Activated CD8-positive, alpha-beta memory T cell treated with anti-CD3 and anti-CD28 coated beads for 36 hours (primary cell): ENCODE data around the gene SERPINE3. TPM values are rescaled to one million over a fixed set of nuclear protein-coding genes. Genes with fewer than 3 reads are reported as not detected.

Experiments used
- CTCF ChIA-PET: fragments of 350-600 bp; sonication (Branson Sonifier 250); formaldehyde crosslinking; loops from one replicate; lab custom pipeline; 2021; ENCODE audit warnings: antibody characterized with exemption; lab: Charles Lee
- POLR2A ChIA-PET: fragments of 350-600 bp; sonication (Branson Sonifier 250); formaldehyde crosslinking; loops from one replicate; lab custom pipeline; 2021; ENCODE audit warnings: antibody characterized with exemption; lab: Charles Lee
- total RNA-seq, 2 experiments: library from RNA; stranded (reverse); gene quantifications; one replicate each; pipeline ENCODE4 v1.2.3, GENCODE V29; 2021

Gene SERPINE3
- total RNA-seq, 2 experiments from 2014 or later: not detected

- CTCF ChIA-PET: interaction anchor here (0.6 kb wide), 1 partner anchor 447 kb away, joined by 3 read pairs; no protein-coding TSS in a partner anchor
- POLR2A ChIA-PET: no interaction called here
These were observed 15.7 kb downstream of the SERPINE3 start for GRCh38 chr13:51355217-51355616.

GRCh38 chr13:51357928-51358595, 18.6 kb downstream of the SERPINE3 start:
- POLR2A ChIA-PET: no interaction called here
- CTCF ChIA-PET: no interaction called here

DNA sequence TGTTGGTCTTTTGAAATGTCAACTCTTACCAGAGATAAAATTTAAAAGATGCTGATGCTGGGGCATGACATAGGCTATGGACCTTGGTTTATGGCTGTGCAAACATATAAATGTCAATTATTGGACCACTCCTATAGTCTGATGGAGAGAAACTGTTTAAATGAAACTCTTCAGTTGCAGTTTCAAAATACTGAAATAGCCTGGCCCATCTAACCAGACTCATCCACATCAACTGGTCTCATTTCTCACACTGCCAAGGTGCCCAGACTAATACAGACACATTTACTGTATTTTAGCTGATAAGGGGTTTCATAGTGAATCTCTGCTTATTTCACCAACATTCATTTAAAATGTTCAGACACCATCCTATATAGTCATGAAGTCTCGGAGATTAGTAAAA, 19.9 kb downstream of the SERPINE3 start:
- ChIA-PET POLR2A (interaction anchor here (0.5 kb wide), 1 partner anchor 18 kb away, joined by 6 read pairs; no protein-coding TSS in a partner anchor), CTCF (no interaction called here)

- POLR2A ChIA-PET: no interaction called here
- CTCF ChIA-PET: interaction anchor here (0.8 kb wide), 1 partner anchor 9 kb away, joined by 3 read pairs; no protein-coding TSS in a partner anchor
These were observed 21.0 kb downstream of the SERPINE3 start for GRCh38 chr13:51360489-51360888.

GRCh38 chr13:51361106-51361505, 21.6 kb downstream of the SERPINE3 start:
- CTCF ChIA-PET: no interaction called here

DNA sequence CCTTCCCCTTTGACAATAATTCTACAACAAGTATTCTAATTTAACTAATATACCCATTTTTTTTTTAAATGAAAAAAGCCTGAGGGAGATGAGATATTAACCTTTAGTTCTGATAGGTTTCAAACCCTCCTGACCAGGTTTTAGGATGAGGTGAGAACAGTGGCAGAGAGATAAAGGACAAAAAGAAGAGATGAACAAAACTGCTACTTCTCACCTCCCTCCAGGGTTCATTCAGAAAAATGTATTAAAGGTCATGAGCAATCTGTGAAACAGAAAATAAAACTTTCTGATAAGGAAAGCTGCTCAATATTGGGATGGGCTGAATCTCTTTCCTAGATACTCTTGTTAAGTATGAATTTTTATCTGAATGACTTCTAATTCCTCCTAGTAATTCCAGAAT, 24.1 kb downstream of the SERPINE3 start:
- ChIA-PET POLR2A (no interaction called here), CTCF (no interaction called here)

More at GRCh38 chr13:51361106-51361505, 21.6 kb downstream of the SERPINE3 start:
- POLR2A ChIA-PET: no interaction called here

DNA sequence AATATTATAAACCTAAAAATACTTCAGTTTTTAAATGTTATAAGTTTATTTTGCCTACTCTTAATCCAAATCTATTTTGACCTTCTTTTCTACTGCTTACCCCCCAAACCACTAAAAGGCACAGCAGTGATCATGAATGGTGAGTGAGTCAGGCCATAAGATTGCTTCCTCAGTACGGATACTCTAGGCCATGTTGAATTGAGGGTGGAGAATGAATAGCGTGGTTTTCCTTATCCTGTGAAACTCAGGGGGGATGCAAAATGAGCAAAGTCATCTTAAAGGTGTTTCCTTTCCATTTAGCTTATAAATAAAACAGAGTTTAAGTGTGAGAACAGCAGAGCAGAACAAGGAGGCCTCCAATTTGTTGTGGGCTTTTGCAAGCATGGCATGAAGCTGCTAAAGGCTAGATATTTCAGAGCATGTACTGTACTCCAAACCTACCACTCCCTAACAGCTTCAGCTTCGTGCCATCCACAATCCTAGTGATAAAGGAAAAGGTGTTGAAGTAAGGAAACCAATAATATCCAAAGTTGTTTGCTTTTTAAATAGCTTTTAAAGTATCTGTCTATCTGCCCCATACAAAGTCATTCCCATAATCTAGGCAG, 25.0 kb downstream of the SERPINE3 start:
- POLR2A ChIA-PET: no interaction called here
- CTCF ChIA-PET: interaction anchor here (1.3 kb wide), 1 partner anchor 433 kb away, joined by 4 read pairs; no protein-coding TSS in a partner anchor

DNA sequence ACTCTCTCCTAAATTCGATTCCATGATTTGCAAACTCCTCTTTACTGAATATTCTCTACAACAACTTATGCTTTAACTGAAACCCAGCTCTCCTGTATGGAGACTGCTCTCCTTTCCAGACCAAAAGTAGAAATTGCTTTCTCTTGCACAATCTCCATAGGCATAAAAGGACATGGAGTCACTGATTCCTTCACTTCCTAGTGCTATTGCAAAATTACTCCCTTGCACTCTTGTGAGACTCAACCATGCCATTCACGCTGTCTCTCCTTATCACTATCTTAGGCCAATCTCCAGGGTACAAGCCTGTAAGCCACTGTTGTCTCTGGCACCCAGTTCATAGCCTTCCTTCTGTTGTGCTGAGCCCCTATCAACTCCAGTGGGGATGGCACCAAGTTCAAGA, 30.6 kb downstream of the SERPINE3 start:
- POLR2A ChIA-PET: no interaction called here
- CTCF ChIA-PET: no interaction called here

DNA sequence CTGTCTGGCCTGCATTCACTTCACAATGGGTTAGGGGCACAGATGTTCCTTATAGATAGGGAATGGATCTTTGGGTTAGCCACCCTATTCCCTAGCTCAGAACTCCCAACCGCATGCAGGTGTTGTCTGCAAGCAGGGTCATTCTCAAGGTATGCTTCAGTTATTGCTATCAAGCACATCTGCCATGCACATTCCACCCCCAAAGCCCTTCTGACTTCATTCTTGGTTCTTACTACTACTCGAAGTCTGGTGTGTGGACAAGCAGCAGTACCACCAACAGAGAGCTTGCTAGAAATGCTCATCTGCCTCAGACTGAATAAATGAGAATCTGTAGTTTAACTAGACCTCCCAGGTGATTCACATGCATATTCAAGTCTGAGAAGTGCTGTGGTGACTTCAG, 31.3 kb downstream of the SERPINE3 start:
- POLR2A ChIA-PET: no interaction called here
- CTCF ChIA-PET: no interaction called here

- CTCF ChIA-PET: no interaction called here
- POLR2A ChIA-PET: no interaction called here
These were observed 32.4 kb downstream of the SERPINE3 start for GRCh38 chr13:51371768-51372399.

- CTCF ChIA-PET: interaction anchor here (0.6 kb wide), 1 partner anchor 31 kb away, joined by 3 read pairs; no protein-coding TSS in a partner anchor
These were observed 34.0 kb downstream of the SERPINE3 start for GRCh38 chr13:51373451-51373850.

GRCh38 chr13:51380269-51380668, 40.8 kb downstream of the SERPINE3 start:
- CTCF ChIA-PET: no interaction called here
- POLR2A ChIA-PET: no interaction called here

More at GRCh38 chr13:51373451-51373850, 34.0 kb downstream of the SERPINE3 start:
- POLR2A ChIA-PET: no interaction called here

DNA sequence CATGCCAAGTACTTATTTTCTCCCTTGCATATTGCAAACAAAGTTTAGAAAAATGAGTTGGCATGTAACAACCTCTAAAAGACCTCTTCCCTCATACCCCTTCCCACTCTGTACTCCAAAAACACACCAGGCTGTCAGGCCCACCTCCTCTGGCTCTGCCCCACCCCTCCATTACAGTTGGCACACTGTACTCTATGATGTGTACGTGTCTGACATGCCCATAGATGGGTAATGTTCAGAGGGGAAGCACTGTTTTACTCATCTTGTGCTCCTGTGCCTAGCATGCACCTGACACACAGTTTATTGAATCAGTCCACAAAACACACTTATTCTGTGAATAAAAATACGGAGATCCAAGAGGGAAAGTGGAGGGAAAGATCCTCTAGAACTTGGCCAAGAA, 45.6 kb downstream of the SERPINE3 start:
- ChIA-PET CTCF (no interaction called here), POLR2A (no interaction called here)

- CTCF ChIA-PET: no interaction called here
- POLR2A ChIA-PET: no interaction called here
These were observed 55.2 kb downstream of the SERPINE3 start for GRCh38 chr13:51394724-51395123.

DNA sequence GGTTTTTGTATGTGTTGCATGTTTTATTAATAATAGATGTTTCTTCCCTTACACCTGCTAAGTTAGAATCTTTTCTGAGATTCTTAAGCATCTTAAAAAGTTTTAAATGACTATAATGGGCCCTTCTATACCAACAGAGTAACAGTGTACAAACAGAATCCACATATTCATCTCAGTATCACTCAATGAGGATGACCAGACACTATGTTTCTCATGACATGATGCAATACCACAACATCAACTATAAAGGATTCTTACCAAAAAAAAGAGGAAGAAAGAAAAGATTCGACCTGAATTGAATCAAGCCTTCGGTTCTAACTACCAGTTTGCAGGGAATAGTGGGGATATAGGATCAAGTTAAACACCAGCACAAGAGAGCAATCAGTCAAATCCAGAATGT, 56.9 kb downstream of the SERPINE3 start:
- ChIA-PET POLR2A (no interaction called here), CTCF (no interaction called here)

DNA sequence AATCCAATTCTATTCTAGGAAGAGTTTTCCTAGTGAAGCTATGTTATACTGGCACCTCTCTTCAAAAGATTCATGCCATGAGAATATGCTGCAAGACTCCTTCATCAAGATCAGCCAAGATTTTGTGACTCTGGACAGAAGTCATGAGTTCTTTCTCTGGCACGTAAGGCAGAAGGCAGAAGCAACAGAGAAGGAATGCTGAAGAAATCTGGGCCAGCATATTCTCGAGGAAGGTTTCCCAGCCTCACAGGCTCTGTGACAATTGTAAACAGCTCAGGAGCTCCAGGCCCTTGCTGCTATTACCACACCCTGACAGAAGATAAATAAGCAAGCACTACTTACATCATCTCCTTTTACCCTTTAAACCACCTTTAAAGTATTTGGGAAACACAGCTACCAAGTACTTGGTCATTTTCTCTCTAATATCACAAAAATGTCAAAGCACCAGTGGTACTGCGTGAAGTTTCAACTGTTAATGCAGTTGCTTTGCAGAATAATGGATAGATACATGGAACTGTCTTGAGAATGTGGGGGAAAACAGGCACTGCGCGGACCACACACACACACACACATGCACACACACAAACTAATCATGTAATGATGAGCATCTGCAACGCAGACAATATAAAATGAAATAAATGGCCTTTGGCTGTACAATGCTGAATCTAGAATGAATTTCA, 57.9 kb downstream of the SERPINE3 start:
- ChIA-PET CTCF (no interaction called here), POLR2A (no interaction called here)

DNA sequence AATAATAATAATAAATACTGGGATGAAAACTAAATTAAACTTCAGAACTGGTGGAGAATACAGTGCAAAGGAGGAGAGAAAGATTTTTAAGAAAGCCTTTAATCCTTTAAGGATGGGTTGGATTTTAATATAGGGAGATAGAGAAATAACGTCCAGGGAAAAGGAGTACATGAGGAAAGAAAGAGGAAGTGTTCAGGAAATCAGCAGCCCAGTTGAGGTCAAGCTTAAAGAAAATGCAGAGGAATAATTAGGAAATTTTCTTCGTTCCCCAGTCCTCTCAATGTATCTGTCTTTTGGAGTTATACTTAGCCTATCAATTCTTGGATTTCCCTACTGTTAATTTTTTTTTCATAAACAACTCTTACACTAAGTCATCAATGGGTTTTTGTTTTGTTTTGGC, 65.7 kb downstream of the SERPINE3 start:
- CTCF ChIA-PET: no interaction called here

DNA sequence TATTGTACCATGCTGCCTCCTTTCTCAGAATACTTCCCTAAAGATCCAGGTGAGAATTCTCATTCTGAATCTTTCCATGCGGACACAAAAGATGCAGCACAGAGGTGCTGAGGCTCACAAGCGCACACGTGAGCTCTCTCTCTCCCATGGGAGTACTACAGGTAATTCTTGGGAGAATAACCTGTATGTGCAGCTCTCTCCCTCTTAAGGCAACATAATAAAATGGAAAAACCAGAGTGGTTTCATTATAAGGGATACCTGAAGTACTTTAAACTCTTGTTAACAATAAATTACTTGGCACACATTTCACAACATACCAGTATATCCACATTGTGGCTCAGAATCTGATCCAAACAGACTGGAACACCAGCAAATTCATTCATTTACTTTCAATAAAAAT, 72.9 kb downstream of the SERPINE3 start:
- CTCF ChIA-PET: no interaction called here
- POLR2A ChIA-PET: no interaction called here

More for the DNA sequence above, 65.7 kb downstream of the SERPINE3 start:
- POLR2A ChIA-PET: no interaction called here
